ENCODE results near the gene CTNNBL1.

GRCh38 chr20:37850036-37850592, 156.3 kb downstream of the CTNNBL1 start:
- TF ChIP-seq POLR2AphosphoS5 (IDR thresholded peaks at IDR 0.05; ENCODE audit: low read depth, low read length) (no peak), POLR2A (IDR thresholded peaks at IDR 0.05; ENCODE audit: low read depth, low read length) (no peak)

Data from GM12892 (cell line).